CD14-positive monocyte (primary cell): ENCODE data around the gene RAI1. TPM values are rescaled to one million over a fixed set of nuclear protein-coding genes. Genes with fewer than 3 reads are reported as not detected.

ENCODE experiments used
- DNase-seq, 3 donors: peaks; one replicate each; pipeline ENCODE4 v3.0.0-alpha.2; 2011 to 2022
- H2AFZ ChIP-seq: 2 replicates; pipeline ENCODE4 v1.6.0; 2012; ENCODE audit warnings: mild to moderate bottlenecking, low read depth, low read length, inconsistent platforms; ENCODE audit not compliant: insufficient read depth, poor library complexity, severe bottlenecking
- H3K27ac ChIP-seq, 2 donors: 1 replicate in 1 of 2; 2 replicates in 1 of 2; pipeline ENCODE4 v1.5.1; 2012 to 2013; ENCODE audit warnings: low read length in 2 of 2, control low read depth in 1 of 2, inconsistent platforms in 1 of 2, low read depth in 1 of 2, mild to moderate bottlenecking in 1 of 2
- H3K27me3 ChIP-seq, 2 donors: one replicate each; pipeline versions ENCODE4 v1.6.0 to v1.6.1; 2011 to 2013; ENCODE audit warnings: low read length in 2 of 2; ENCODE audit not compliant: control insufficient read depth in 2 of 2, insufficient read depth in 2 of 2
- H3K36me3 ChIP-seq, 2 donors: replicated peaks in 1 of 2; 1 replicate in 1 of 2; 2 replicates in 1 of 2; pipeline versions ENCODE4 v1.5.1 to v1.6.1; 2012 to 2013; ENCODE audit warnings: low read length in 2 of 2, control low read depth in 1 of 2, inconsistent platforms in 1 of 2, mild to moderate bottlenecking in 1 of 2; ENCODE audit not compliant: insufficient read depth in 2 of 2, control insufficient read depth in 1 of 2
- H3K4me1 ChIP-seq, 2 donors: 1 replicate in 1 of 2; 2 replicates in 1 of 2; pipeline versions ENCODE4 v1.5.1 to v1.6.1; 2012 to 2013; ENCODE audit warnings: low read length in 2 of 2, control low read depth in 1 of 2, inconsistent platforms in 1 of 2, mild to moderate bottlenecking in 1 of 2, moderate library complexity in 1 of 2; ENCODE audit not compliant: insufficient read depth in 2 of 2, control insufficient read depth in 1 of 2
- H3K4me2 ChIP-seq: replicated peaks from 2 replicates; pipeline ENCODE3; 2012; ENCODE audit warnings: low read length, moderate library complexity, mild to moderate bottlenecking; ENCODE audit not compliant: poor library complexity, severe bottlenecking; ENCODE audit errors: extremely low read depth
- H3K4me3 ChIP-seq, 3 experiments: fragments of 200-600 bp in 1 of 3; sonication (generic) in 1 of 3; replicated peaks in 1 of 3; 1 replicate in 2 of 3; 2 replicates in 1 of 3; pipeline ENCODE4 v1.5.1; 2011 to 2013; ENCODE audit warnings: low read length in 3 of 3, mild to moderate bottlenecking in 3 of 3, control low read depth in 2 of 3, low read depth in 2 of 3, inconsistent platforms in 1 of 3, moderate library complexity in 1 of 3
- H3K79me2 ChIP-seq: 2 replicates; pipeline ENCODE4 v1.6.0; 2012; ENCODE audit warnings: mild to moderate bottlenecking, control low read depth, inconsistent platforms, low read length, moderate library complexity; ENCODE audit not compliant: insufficient read depth
- H3K9ac ChIP-seq: 2 replicates; pipeline ENCODE4 v1.6.0; 2017; ENCODE audit warnings: low read length, mild to moderate bottlenecking; ENCODE audit not compliant: insufficient read depth, poor library complexity, severe bottlenecking
- H3K9me3 ChIP-seq, 2 donors: replicated peaks in 1 of 2; 1 replicate in 1 of 2; 2 replicates in 1 of 2; pipeline versions ENCODE4 v1.5.1 to v1.6.1; 2012 to 2013; ENCODE audit warnings: low read length in 2 of 2, control low read depth in 1 of 2; ENCODE audit not compliant: control insufficient read depth in 1 of 2, insufficient read depth in 1 of 2
- H4K20me1 ChIP-seq: 2 replicates; pipeline ENCODE4 v1.6.0; 2012; ENCODE audit warnings: mild to moderate bottlenecking, low read length, control low read depth, moderate library complexity; ENCODE audit not compliant: insufficient read depth
- H3K27ac Mint-ChIP-seq, 7 donors: one replicate each; pipeline ENCODE4 v1.8.0; 2020; ENCODE audit warnings: mild to moderate bottlenecking in 7 of 7, mixed read lengths in 7 of 7, moderate library complexity in 6 of 7, inconsistent platforms in 2 of 7
- H3K27me3 Mint-ChIP-seq, 3 donors: one replicate each; pipeline ENCODE4 v1.8.0; 2021 to 2022; ENCODE audit warnings: low read depth in 3 of 3, mild to moderate bottlenecking in 3 of 3, mixed read lengths in 3 of 3, moderate library complexity in 3 of 3, inconsistent platforms in 1 of 3
- H3K36me3 Mint-ChIP-seq, 2 donors: one replicate each; pipeline ENCODE4 v1.8.0; 2020; ENCODE audit warnings: mixed read lengths in 2 of 2, inconsistent platforms in 1 of 2, mild to moderate bottlenecking in 1 of 2
- H3K4me1 Mint-ChIP-seq: one replicate; pipeline ENCODE4 v1.8.0; 2020; ENCODE audit warnings: mild to moderate bottlenecking, mixed read lengths
- H3K4me3 Mint-ChIP-seq, 2 donors: one replicate each; pipeline ENCODE4 v1.8.0; 2020; ENCODE audit warnings: mild to moderate bottlenecking in 2 of 2, mixed read lengths in 2 of 2, moderate library complexity in 1 of 2
- H3K9me3 Mint-ChIP-seq, 7 donors: one replicate each; pipeline ENCODE4 v1.8.0; 2020 to 2022; ENCODE audit warnings: mixed read lengths in 7 of 7, mild to moderate bottlenecking in 6 of 7, moderate library complexity in 6 of 7, inconsistent platforms in 2 of 7
- WGBS: methylation state at CpG from one replicate; pipeline ENCODE4 v1.1.5; 2013; ENCODE audit warnings: missing lambda C conversion rate; ENCODE audit not compliant: insufficient coverage; 5-methylcytosine and 5-hydroxymethylcytosine counted together
- intact Hi-C, 2 donors: fragments of 100-400 bp; cut with micrococcal nuclease; formaldehyde crosslinking; loops; one replicate each; pipeline versions ENCODE4 v1.15.0 to v1.15.1; 2023
- polyA plus RNA-seq, 3 donors: library from polyadenylated mRNA; depleted of rRNA in 1 of 3; unstranded in 2 of 3; stranded (reverse) in 1 of 3; fragments of 300-500 nt in 2 of 3; fragments of >200 nt in 1 of 3; fragmentation: Illumina TruSeq in 2 of 3; gene quantifications; 1 replicate in 2 of 3; 2 replicates in 1 of 3; pipeline ENCODE4 v1.2.3, GENCODE V29; 2012 to 2021
- TF ChIP-seq, protein P1 (sequence below): fragments of 200-600 bp; IDR thresholded peaks from one replicate; pipeline ENCODE4 v1.8.0; 2022; ENCODE audit warnings: antibody characterized with exemption, mild to moderate bottlenecking

The RAI1 gene
- polyA plus RNA-seq, 3 donors: 0.89 to 4.4 (median 1.5) TPM

DNA sequence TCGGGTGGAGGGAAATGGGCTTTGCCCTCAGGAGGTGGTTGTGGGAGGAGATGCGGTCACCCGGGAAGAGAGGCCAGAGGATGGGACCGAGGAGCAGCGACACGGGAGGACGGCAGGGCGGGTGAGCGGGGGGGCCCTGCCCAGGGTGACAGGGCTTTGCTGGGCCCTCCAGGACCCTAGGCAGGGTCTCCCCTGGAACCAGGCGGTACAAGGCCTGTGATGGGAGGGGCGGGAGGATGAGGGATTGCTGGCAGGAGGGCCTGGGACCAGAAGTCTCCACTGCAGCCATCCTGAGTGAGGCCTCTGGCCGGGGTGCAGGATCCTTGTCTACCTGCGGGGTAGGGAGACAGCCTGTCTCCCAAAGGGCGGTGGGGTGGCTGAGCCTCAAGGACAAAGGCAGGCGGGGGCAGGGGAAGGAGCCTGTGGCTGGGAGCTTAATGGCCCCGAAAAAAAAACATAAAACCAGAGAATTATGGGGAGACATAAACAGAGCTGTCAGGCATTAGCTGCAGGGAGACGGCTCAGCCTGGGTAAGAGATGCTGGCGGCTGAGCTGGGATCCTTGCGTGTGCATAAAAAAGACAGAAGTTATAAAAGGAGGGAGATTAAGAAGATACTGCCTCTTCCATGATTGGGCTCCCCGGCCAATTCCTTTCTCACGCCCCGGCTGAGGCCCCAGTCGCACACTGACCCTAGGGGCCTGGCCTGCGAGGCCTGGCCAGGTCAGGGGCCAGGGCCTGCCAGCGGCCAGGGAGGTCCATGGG is 88.8 kb downstream of the RAI1 start:
- H3K9me3 Mint-ChIP-seq: no peaks in the 10 kb centered on the region

DNA sequence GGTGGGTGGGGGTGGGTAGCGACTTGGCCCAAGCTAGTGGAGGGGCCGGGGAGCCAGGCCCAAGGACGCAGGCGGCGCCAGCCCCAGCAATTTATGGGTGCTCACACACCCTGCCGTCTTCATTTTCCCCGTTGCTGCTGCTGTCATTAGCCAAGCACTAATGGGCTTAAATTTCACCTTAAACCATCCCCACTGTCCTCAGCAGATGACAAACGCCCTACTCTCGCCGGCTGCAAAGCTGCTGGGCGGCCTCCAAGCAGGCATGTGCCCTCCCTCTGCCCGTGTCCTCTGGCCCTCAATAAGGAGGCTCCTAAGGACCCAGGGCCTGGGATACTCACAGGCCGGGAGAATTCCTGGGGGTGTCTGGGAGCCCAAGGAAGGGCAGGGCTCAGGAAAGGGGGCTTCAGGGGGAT is 89.4 kb downstream of the RAI1 start:
- Mint-ChIP-seq H3K4me1 (no peaks in the 10 kb centered on the region), H3K27me3 (peaks cover 0 to 3% (median 0%) of the 10 kb centered on the region in 3 donors), H3K36me3 (peaks cover under 1 to 3% of the 10 kb centered on the region in 2 donors), H3K9me3 (no peaks in the 10 kb centered on the region), H3K4me3 (no peak overlapping the region), H3K27ac (peak overlapping the region in 1 of 7 donors; percentile 7)
- Histone ChIP-seq H3K36me3 (peaks cover 0 to 8% of the 10 kb centered on the region in 2 donors), H3K9ac (no peak overlapping the region), H3K79me2 (peaks cover 5% of the 10 kb centered on the region), H3K27ac (no peak overlapping the region), H4K20me1 (peaks cover 77% of the 10 kb centered on the region), H3K4me1 (no peaks in the 10 kb centered on the region), H3K27me3 (no peaks in the 10 kb centered on the region), H3K9me3 (no peaks in the 10 kb centered on the region), H3K4me2 (no peak overlapping the region), H3K4me3 (no peak overlapping the region), H2AFZ (no peak overlapping the region)
- no peak for DNase-seq
- TF ChIP-seq, protein P1, sequence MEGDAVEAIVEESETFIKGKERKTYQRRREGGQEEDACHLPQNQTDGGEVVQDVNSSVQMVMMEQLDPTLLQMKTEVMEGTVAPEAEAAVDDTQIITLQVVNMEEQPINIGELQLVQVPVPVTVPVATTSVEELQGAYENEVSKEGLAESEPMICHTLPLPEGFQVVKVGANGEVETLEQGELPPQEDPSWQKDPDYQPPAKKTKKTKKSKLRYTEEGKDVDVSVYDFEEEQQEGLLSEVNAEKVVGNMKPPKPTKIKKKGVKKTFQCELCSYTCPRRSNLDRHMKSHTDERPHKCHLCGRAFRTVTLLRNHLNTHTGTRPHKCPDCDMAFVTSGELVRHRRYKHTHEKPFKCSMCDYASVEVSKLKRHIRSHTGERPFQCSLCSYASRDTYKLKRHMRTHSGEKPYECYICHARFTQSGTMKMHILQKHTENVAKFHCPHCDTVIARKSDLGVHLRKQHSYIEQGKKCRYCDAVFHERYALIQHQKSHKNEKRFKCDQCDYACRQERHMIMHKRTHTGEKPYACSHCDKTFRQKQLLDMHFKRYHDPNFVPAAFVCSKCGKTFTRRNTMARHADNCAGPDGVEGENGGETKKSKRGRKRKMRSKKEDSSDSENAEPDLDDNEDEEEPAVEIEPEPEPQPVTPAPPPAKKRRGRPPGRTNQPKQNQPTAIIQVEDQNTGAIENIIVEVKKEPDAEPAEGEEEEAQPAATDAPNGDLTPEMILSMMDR: no peak
- intact Hi-C loops: no loop called here
- 98% methylated on average over 12 of the region's 13 CpGs for whole genome bisulfite sequencing

More for the DNA sequence above, 88.8 kb downstream of the RAI1 start:
- Histone ChIP-seq H3K27me3 (no peaks in the 10 kb centered on the region), H3K79me2 (peaks cover 5% of the 10 kb centered on the region), H3K9ac (no peak overlapping the region), H3K27ac (no peak overlapping the region), H3K36me3 (peaks cover 0 to 14% of the 10 kb centered on the region in 2 donors), H3K4me1 (no peaks in the 10 kb centered on the region), H2AFZ (no peak overlapping the region), H3K9me3 (no peaks in the 10 kb centered on the region), H4K20me1 (peaks cover 77% of the 10 kb centered on the region), H3K4me3 (no peak overlapping the region), H3K4me2 (no peak overlapping the region)
- intact Hi-C loops: no loop called here
- WGBS: 93% methylated on average over 24 of the region's 25 CpGs
- Mint-ChIP-seq H3K27me3 (peaks cover 0 to 3% (median 0%) of the 10 kb centered on the region in 3 donors), H3K27ac (peak overlapping the region in 1 of 7 donors; percentile 60), H3K4me1 (no peaks in the 10 kb centered on the region), H3K36me3 (peaks cover 4 to 9% of the 10 kb centered on the region in 2 donors), H3K4me3 (no peak overlapping the region)
- DNase-seq: no peak
- TF ChIP-seq, protein P1: no peak
